GM12872 (cell line): ENCODE measurements around the gene PHF2.

ENCODE experiments used
- CTCF ChIP-seq: IDR thresholded peaks from 3 replicates; pipeline ENCODE4 v1.5.1; 2011; ENCODE audit warnings: low read depth, mild to moderate bottlenecking, low read length, moderate library complexity; ENCODE audit not compliant: insufficient read depth

The PHF2 gene

GRCh38 chr9:93657331-93658111, 81.1 kb downstream of the PHF2 start:
- TF ChIP-seq CTCF, result no peak

- no peak for TF ChIP-seq CTCF
Observed at GRCh38 chr9:93658184-93658925, 82.0 kb downstream of the PHF2 start.

- no peak for TF ChIP-seq CTCF
Observed at GRCh38 chr9:93659044-93659836, 82.9 kb downstream of the PHF2 start.

- no peak for TF ChIP-seq CTCF
Observed at GRCh38 chr9:93659837-93660177, 83.4 kb downstream of the PHF2 start.

- TF ChIP-seq CTCF, result no peak
Observed at GRCh38 chr9:93660352-93661046, 84.1 kb downstream of the PHF2 start.

GRCh38 chr9:93661591-93661990, 85.2 kb downstream of the PHF2 start:
- TF ChIP-seq CTCF, result no peak

GRCh38 chr9:93662016-93662638, 85.7 kb downstream of the PHF2 start:
- no peak for TF ChIP-seq CTCF
